K562 (cell line): ENCODE data around the gene CDADC1. TPM values are rescaled to one million over a fixed set of nuclear protein-coding genes. Genes with fewer than 3 reads are reported as not detected.

ENCODE experiments used
- ATAC-seq: fragments of 200-7000 bp; cut with Tn5 transposase; 3 replicates; pipeline ENCODE4 v1.9.1; 2020; ENCODE audit warnings: moderate library complexity
- BruUV-seq: library from RNA; stranded (reverse); fragments of 400-500 nt; replicated peaks from 2 replicates; lab custom pipeline; 2021; lab: Mats Ljungman, UMichigan
- CTCF ChIA-PET: fragments of 300-600 bp; formaldehyde crosslinking; extraction: SDS; loops from one replicate; lab custom pipeline; 2021; ENCODE audit warnings: low intra/inter-chr PET ratio; lab: Yijun Ruan, JAX
- POLR2A ChIA-PET: fragments of 300-600, 350-650 bp; sonication (Branson Sonifier 250); formaldehyde crosslinking; extraction: SDS; loops from one replicate; lab custom pipeline; 2021; ENCODE audit warnings: antibody characterized with exemption, inconsistent platforms; lab: Yijun Ruan, JAX
- DNase-seq, 4 experiments: peaks; one replicate each; pipeline versions ENCODE4 v3.0.0 to v3.0.0-alpha.2; 2011 to 2018; ENCODE audit warnings: low spot score in 3 of 4, mixed read lengths in 3 of 4; ENCODE audit errors: extremely low read depth in 1 of 4
- FAIRE-seq: peaks from 2 replicates; lab custom pipeline; 2011; peaks lifted over from hg19 to GRCh38; lab: Jason Lieb, UNC
- H2AFZ ChIP-seq: 2 replicates; pipeline ENCODE4 v1.6.0; 2011; ENCODE audit warnings: low read depth, low read length, control low read depth, inconsistent platforms
- H3K27ac ChIP-seq: fragments of 200-600 bp; 3 replicates; pipeline ENCODE4 v1.8.0; 2011; ENCODE audit warnings: low read depth, mild to moderate bottlenecking, control low read depth, inconsistent platforms, low read length, moderate library complexity, mixed read lengths; ENCODE audit errors: extremely low read depth
- H3K27me3 ChIP-seq, 2 experiments: fragments of 300-600 bp in 1 of 2; 2 replicates in 1 of 2; 3 replicates in 1 of 2; pipeline versions ENCODE4 v1.6.0 to v1.8.0; 2011; ENCODE audit warnings: inconsistent platforms in 2 of 2, low read length in 2 of 2, mild to moderate bottlenecking in 1 of 2, mixed read lengths in 1 of 2, moderate library complexity in 1 of 2; ENCODE audit not compliant: control insufficient read depth in 2 of 2, insufficient read depth in 2 of 2
- H3K36me3 ChIP-seq: fragments of 300-600 bp; 3 replicates; pipeline ENCODE4 v1.8.0; 2011; ENCODE audit warnings: mild to moderate bottlenecking, low read length, inconsistent platforms; ENCODE audit not compliant: control insufficient read depth, insufficient read depth
- H3K4me1 ChIP-seq, 2 experiments: fragments of 200-600 bp in 1 of 2; replicated peaks in 1 of 2; 2 replicates in 1 of 2; 3 replicates in 1 of 2; pipeline versions ENCODE4 v1.5.1 to v1.8.0; 2011; ENCODE audit warnings: inconsistent platforms in 2 of 2, low read length in 2 of 2, mild to moderate bottlenecking in 1 of 2, mixed read lengths in 1 of 2, moderate library complexity in 1 of 2; ENCODE audit not compliant: control insufficient read depth in 2 of 2, insufficient read depth in 2 of 2
- H3K4me2 ChIP-seq: 2 replicates; pipeline ENCODE4 v1.6.1; 2011; ENCODE audit warnings: low read length, control low read depth, inconsistent platforms, mixed read lengths; ENCODE audit not compliant: insufficient read depth
- H3K4me3 ChIP-seq: fragments of 200-600 bp; sonication (generic), shearing (Covaris generic); 2 replicates; pipeline ENCODE4 v1.5.1; 2016; ENCODE audit warnings: control low read depth, inconsistent platforms
- H3K79me2 ChIP-seq: fragments of 200-600 bp; 3 replicates; pipeline ENCODE4 v1.8.0; 2011; ENCODE audit warnings: low read length, inconsistent platforms; ENCODE audit not compliant: control insufficient read depth, insufficient read depth
- H3K9ac ChIP-seq, 2 experiments: 2 replicates each; pipeline versions ENCODE4 v1.6.0 to v1.6.1; 2011; ENCODE audit warnings: low read depth in 2 of 2, low read length in 2 of 2, control low read depth in 1 of 2, inconsistent platforms in 1 of 2, mild to moderate bottlenecking in 1 of 2, mixed read lengths in 1 of 2; ENCODE audit not compliant: insufficient read depth in 1 of 2
- H3K9me1 ChIP-seq: one replicate; pipeline ENCODE4 v1.6.0; 2011; ENCODE audit warnings: inconsistent platforms, mild to moderate bottlenecking, low read length, moderate library complexity; ENCODE audit not compliant: control insufficient read depth, insufficient read depth
- H3K9me3 ChIP-seq: replicated peaks from 2 replicates; pipeline ENCODE4 v1.5.1; 2011; ENCODE audit warnings: low read depth, low read length, inconsistent platforms; ENCODE audit not compliant: control insufficient read depth, insufficient read depth
- H4K20me1 ChIP-seq: replicated peaks from 2 replicates; pipeline ENCODE4 v1.6.1; 2011; ENCODE audit warnings: low read length, inconsistent platforms, mixed read lengths; ENCODE audit not compliant: control insufficient read depth, insufficient read depth
- E2F5 ChIP-seq: sonication (generic); formaldehyde crosslinking; IDR thresholded peaks from 2 replicates; pipeline ENCODE4 v1.8.0; 2022; ENCODE audit warnings: mild to moderate bottlenecking, missing genetic modification reagents
- KAT7 ChIP-seq: sonication (generic); formaldehyde crosslinking; IDR thresholded peaks from 2 replicates; pipeline ENCODE4 v1.8.0; 2022; ENCODE audit warnings: missing genetic modification reagents, mild to moderate bottlenecking, borderline replicate concordance
- MTA3 ChIP-seq: fragments of 450-650 bp; formaldehyde crosslinking; IDR thresholded peaks from 2 replicates; pipeline ENCODE4 v1.6.1; 2017; ENCODE audit warnings: mild to moderate bottlenecking, borderline replicate concordance
- SRSF7 ChIP-seq: fragments of 200-400 bp; formaldehyde crosslinking; optimal IDR thresholded peaks from 2 replicates; pipeline ENCODE3; 2017; ENCODE audit warnings: mild to moderate bottlenecking, low read depth, low read length
- ZFX ChIP-seq: sonication (generic); formaldehyde crosslinking; IDR thresholded peaks from 2 replicates; pipeline ENCODE4 v1.8.0; 2022; ENCODE audit warnings: mild to moderate bottlenecking, missing genetic modification reagents, moderate library complexity
- ZNF57 ChIP-seq: fragments of 450-650 bp; formaldehyde crosslinking; IDR thresholded peaks from 2 replicates; pipeline ENCODE4 v1.4.0; 2020; ENCODE audit warnings: mild to moderate bottlenecking, moderate library complexity
- WGBS: fragments of 100-300 bp; shearing (Covaris generic); methylation state at CpG from one replicate; pipeline ENCODE4 v1.1.6; 2016; ENCODE audit warnings: low coverage, mixed read lengths; ENCODE audit not compliant: insufficient coverage; ENCODE audit errors: missing lambda C conversion rate; 5-methylcytosine and 5-hydroxymethylcytosine counted together
- in situ Hi-C: fragments of 300-500 bp; cut with MboI; formaldehyde crosslinking; loops from 4 replicates; pipeline ENCODE4 v1.15.0; 2018; ENCODE audit warnings: inconsistent platforms, mixed read lengths
- intact Hi-C: fragments of 100-400 bp; cut with micrococcal nuclease; formaldehyde crosslinking; loops from 2 replicates; pipeline ENCODE4 v1.14.2; 2022
- polyA plus RNA-seq, 8 experiments: library from polyadenylated mRNA; depleted of rRNA in 4 of 8; stranded (reverse) in 5 of 8; unstranded in 3 of 8; fragments of >200 nt; fragmentation: Nextera tagmentation in 2 of 8; fragmentation: Illumina TruSeq in 1 of 8; extraction: Ambion mirVana in 2 of 8; extraction: Trizol in 1 of 8; gene quantifications; 2 replicates each; pipeline versions ENCODE4 v1.2.1 to v1.2.3, GENCODE V29; 2011 to 2014; ENCODE audit warnings: inconsistent platforms in 1 of 8, missing spikeins in 1 of 8
- total RNA-seq, 7 experiments: library from RNA; depleted of rRNA in 6 of 7; stranded (reverse); fragments of >200 nt in 6 of 7; fragmentation: Illumina TruSeq in 2 of 7; extraction: Trizol in 2 of 7; gene quantifications; 2 replicates each; pipeline versions ENCODE4 v1.2.1 to v1.2.3, GENCODE V29; 2011 to 2021; ENCODE audit warnings: low replicate concordance in 1 of 7
- TF ChIP-seq, protein P1 (sequence below): sonication (generic); formaldehyde crosslinking; IDR thresholded peaks from 2 replicates; pipeline ENCODE4 v1.8.0; 2022; ENCODE audit warnings: mild to moderate bottlenecking, missing genetic modification reagents

The CDADC1 gene
- total and polyA plus RNA-seq, 9 of the 15 experiments (the other 6 are each of a cell fraction or from before 2014, with no cell fraction given): 4.1 to 11.8 (median 6.3) TPM

- H4K20me1 ChIP-seq: no peaks in the 10 kb centered on the region
- ATAC-seq (no peak), DNase-seq (no peak), FAIRE-seq (no peak)
- H3K9ac ChIP-seq: no peak overlapping the region
- H3K36me3 ChIP-seq: no peaks in the 10 kb centered on the region
- no peak for TF ChIP-seq KAT7 (CRISPR knock-in tag)
- TF ChIP-seq ZFX (CRISPR knock-in tag): no peak
- TF ChIP-seq, protein P1, sequence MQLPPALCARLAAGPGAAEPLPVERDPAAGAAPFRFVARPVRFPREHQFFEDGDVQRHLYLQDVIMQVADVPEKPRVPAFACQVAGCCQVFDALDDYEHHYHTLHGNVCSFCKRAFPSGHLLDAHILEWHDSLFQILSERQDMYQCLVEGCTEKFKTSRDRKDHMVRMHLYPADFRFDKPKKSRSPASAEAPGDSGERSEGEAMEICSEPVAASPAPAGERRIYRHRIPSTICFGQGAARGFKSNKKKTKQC (CRISPR knock-in tag): no peak
- no peak for TF ChIP-seq E2F5
- no peak for TF ChIP-seq MTA3
- no peak for TF ChIP-seq SRSF7
- TF ChIP-seq ZNF57 (CRISPR knock-in tag): no peak
- H3K27me3 ChIP-seq: no peaks in the 10 kb centered on the region
- no peaks in the 10 kb centered on the region for H3K4me1 ChIP-seq
- no peak overlapping the region for H3K4me2 ChIP-seq
- H3K79me2 ChIP-seq: no peaks in the 10 kb centered on the region
- POLR2A ChIA-PET: no interaction called here
- no peak overlapping the region for H3K4me3 ChIP-seq
- in situ Hi-C loops (no loop called here), intact Hi-C loops (loop anchor here (5.0 kb wide), 1 partner anchor 44 kb away; no protein-coding TSS in a partner anchor)
- WGBS: 55% methylated on average over 2 of the region's 2 CpGs
- H3K27ac ChIP-seq: no peak overlapping the region
- CTCF ChIA-PET: no interaction called here
- no peaks in the 10 kb centered on the region for H3K9me1 ChIP-seq
- BruUV-seq: no TSS peak
- H2AFZ ChIP-seq: no peak overlapping the region
- no peaks in the 10 kb centered on the region for H3K9me3 ChIP-seq
Observed at GRCh38 chr13:49238621-49239020, 9.1 kb upstream of the CDADC1 start.
